Body of pancreas (tissue), 4 donors: ENCODE results near the gene ASB8.

Source experiments
- POLR2A ChIP-seq, 3 donors: fragments of 450-650 bp; IDR thresholded peaks; one replicate each; pipeline ENCODE4 v1.6.1; 2016; ENCODE audit warnings: antibody characterized with exemption in 3 of 3, mild to moderate bottlenecking in 2 of 3
- TF ChIP-seq, protein P1 (sequence below), 7 experiments: fragments of 450-650 bp in 4 of 7; fragments of 200-600 bp in 3 of 7; sonication (generic) in 3 of 7; IDR thresholded peaks; one replicate each; pipeline ENCODE4 v1.5.1; 2016 to 2019; ENCODE audit warnings: antibody characterized with exemption in 7 of 7

DNA sequence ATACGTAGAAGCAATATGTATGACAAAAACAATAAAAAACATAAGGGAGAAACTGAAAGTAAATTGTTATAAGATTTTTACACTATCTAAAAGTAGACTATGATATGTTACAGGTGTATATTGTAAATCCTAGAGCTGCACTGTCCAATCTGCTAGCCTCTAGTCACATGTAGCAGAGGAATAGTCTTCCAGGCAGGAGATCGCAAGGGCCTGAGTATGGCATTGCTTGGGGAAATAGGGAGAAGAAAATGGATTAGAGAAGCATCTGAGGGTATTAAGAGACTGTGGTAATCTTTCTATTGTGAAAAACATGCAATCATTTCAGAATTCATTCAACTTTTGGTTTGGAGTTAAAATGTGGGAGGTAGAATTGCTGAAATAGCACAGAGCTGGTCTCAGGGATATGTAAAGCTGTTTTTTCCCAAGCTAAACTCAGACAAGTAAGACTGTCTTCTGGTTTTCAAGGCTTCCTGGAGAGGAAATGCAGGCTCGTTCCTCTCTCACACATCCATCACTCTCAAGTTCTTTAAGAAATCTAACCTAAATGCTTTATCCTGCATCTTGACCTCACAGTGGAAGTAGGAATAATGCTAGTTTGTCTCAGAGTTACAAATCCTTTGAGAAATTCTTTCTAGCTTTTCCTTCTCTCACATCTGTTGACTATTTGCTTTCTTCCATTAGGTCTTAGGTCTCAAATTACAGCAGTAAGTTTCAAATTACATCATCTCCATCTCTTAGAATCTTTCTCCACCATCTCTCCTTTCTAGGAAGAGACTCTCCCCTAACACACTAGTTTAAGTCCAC lies 18.5 kb upstream of the ASB8 start:
- TF ChIP-seq, protein P1, sequence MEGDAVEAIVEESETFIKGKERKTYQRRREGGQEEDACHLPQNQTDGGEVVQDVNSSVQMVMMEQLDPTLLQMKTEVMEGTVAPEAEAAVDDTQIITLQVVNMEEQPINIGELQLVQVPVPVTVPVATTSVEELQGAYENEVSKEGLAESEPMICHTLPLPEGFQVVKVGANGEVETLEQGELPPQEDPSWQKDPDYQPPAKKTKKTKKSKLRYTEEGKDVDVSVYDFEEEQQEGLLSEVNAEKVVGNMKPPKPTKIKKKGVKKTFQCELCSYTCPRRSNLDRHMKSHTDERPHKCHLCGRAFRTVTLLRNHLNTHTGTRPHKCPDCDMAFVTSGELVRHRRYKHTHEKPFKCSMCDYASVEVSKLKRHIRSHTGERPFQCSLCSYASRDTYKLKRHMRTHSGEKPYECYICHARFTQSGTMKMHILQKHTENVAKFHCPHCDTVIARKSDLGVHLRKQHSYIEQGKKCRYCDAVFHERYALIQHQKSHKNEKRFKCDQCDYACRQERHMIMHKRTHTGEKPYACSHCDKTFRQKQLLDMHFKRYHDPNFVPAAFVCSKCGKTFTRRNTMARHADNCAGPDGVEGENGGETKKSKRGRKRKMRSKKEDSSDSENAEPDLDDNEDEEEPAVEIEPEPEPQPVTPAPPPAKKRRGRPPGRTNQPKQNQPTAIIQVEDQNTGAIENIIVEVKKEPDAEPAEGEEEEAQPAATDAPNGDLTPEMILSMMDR (IDR thresholded peaks at IDR 0.05): no peak
- no peak for TF ChIP-seq POLR2A (IDR thresholded peaks at IDR 0.05)
